MM.1S (cell line): ENCODE measurements around the gene KCNH2.

Experiments used
- DNase-seq: peaks from one replicate; pipeline ENCODE4 v3.0.0-alpha.2; 2015
- H2AFZ ChIP-seq: fragments of 300-600 bp; sonication (generic); 2 replicates; pipeline ENCODE4 v1.6.0; 2016; ENCODE audit warnings: antibody characterized with exemption, low read length
- H3F3A ChIP-seq: fragments of 300-600 bp; sonication (generic); 2 replicates; pipeline ENCODE4 v1.6.1; 2016; ENCODE audit warnings: mild to moderate bottlenecking, antibody characterized with exemption, low read length, moderate library complexity, mixed read lengths; ENCODE audit not compliant: insufficient read depth
- H3K27ac ChIP-seq: fragments of 300-600 bp; sonication (generic); 2 replicates; pipeline ENCODE4 v1.5.1; 2016; ENCODE audit warnings: mild to moderate bottlenecking, low read length
- H3K27me3 ChIP-seq: fragments of 300-600 bp; sonication (generic); replicated peaks from 2 replicates; pipeline ENCODE4 v1.6.0; 2016; ENCODE audit warnings: low read length; ENCODE audit not compliant: insufficient read depth
- H3K36me3 ChIP-seq: fragments of 300-600 bp; sonication (generic); replicated peaks from 2 replicates; pipeline ENCODE4 v1.6.1; 2016; ENCODE audit warnings: mild to moderate bottlenecking, low read length, mixed read lengths; ENCODE audit not compliant: insufficient read depth
- H3K4me1 ChIP-seq: fragments of 300-600 bp; sonication (generic); 2 replicates; pipeline ENCODE4 v1.6.1; 2016; ENCODE audit warnings: low read length, mixed read lengths
- H3K4me2 ChIP-seq: fragments of 300-600 bp; sonication (generic); 2 replicates; pipeline ENCODE4 v1.6.0; 2016; ENCODE audit warnings: low read depth, low read length
- H3K4me3 ChIP-seq: fragments of 300-600 bp; sonication (generic); 2 replicates; pipeline ENCODE4 v1.5.1; 2016; ENCODE audit warnings: low read length, mixed read lengths
- H3K79me2 ChIP-seq: fragments of 300-600 bp; sonication (generic); 2 replicates; pipeline ENCODE4 v1.6.1; 2016; ENCODE audit warnings: mixed run types, low read length, mixed read lengths
- H3K9ac ChIP-seq: fragments of 300-600 bp; sonication (generic); 2 replicates; pipeline ENCODE4 v1.6.1; 2016; ENCODE audit warnings: low read length, mixed read lengths
- H3K9me2 ChIP-seq: fragments of 300-600 bp; sonication (generic); replicated peaks from 2 replicates; pipeline ENCODE4 v1.6.1; 2016; ENCODE audit warnings: mild to moderate bottlenecking, low read length, mixed read lengths; ENCODE audit not compliant: insufficient read depth
- H3K9me3 ChIP-seq: fragments of 300-600 bp; sonication (generic); replicated peaks from 2 replicates; pipeline ENCODE4 v1.6.1; 2016; ENCODE audit warnings: mild to moderate bottlenecking, low read length, mixed read lengths; ENCODE audit not compliant: insufficient read depth
- H4K20me1 ChIP-seq: fragments of 300-600 bp; sonication (generic); 2 replicates; pipeline ENCODE4 v1.6.1; 2016; ENCODE audit warnings: mild to moderate bottlenecking, low read length, moderate library complexity, mixed read lengths; ENCODE audit not compliant: insufficient read depth
- CTCF ChIP-seq: fragments of 300-600 bp; sonication (generic); IDR thresholded peaks from 2 replicates; pipeline ENCODE4 v1.5.1; 2016; ENCODE audit warnings: antibody characterized with exemption, low read length, mixed read lengths
- EZH2 ChIP-seq: fragments of 300-600 bp; sonication (generic); optimal IDR thresholded peaks from 2 replicates; pipeline ENCODE3; 2017; ENCODE audit warnings: low read depth, mild to moderate bottlenecking, antibody characterized with exemption, low read length, mixed read lengths
- EZH2phosphoT487 ChIP-seq: fragments of 300-600 bp; sonication (generic); IDR thresholded peaks from 2 replicates; pipeline ENCODE4 v1.6.1; 2018; ENCODE audit warnings: antibody characterized with exemption, low read length

The KCNH2 gene

GRCh38 chr7:151003572-151003971 is 25.5 kb upstream of the KCNH2 start:
- Histone ChIP-seq H2AFZ (no peak overlapping the region), H3K4me2 (no peak overlapping the region), H4K20me1 (no peaks in the 10 kb centered on the region), H3K9me2 (no peaks in the 10 kb centered on the region), H3K27me3 (0 out of 2 replicates have a peak, but pooled peaks cover 3% of the 10 kb centered on the region), H3K4me1 (no peaks in the 10 kb centered on the region), H3K9me3 (no peaks in the 10 kb centered on the region), H3K27ac (no peak overlapping the region), H3K36me3 (no peaks in the 10 kb centered on the region), H3K4me3 (no peak overlapping the region), H3K9ac (no peak overlapping the region), H3F3A (no peaks in the 10 kb centered on the region), H3K79me2 (no peaks in the 10 kb centered on the region)
- TF ChIP-seq EZH2 (no peak), EZH2phosphoT487 (no peak), CTCF (no peak)
- DNase-seq = no peak

- H3K27ac ChIP-seq = no peak overlapping the region
- H2AFZ ChIP-seq = no peak overlapping the region
- H3K27me3 ChIP-seq = peaks cover 15% of the 10 kb centered on the region
- no peaks in the 10 kb centered on the region for H3K79me2 ChIP-seq
- no peak for DNase-seq
- no peak overlapping the region for H3K4me2 ChIP-seq
- no peaks in the 10 kb centered on the region for H3K9me3 ChIP-seq
- H3K9ac ChIP-seq = no peak overlapping the region
- no peak overlapping the region for H3K4me3 ChIP-seq
- H3K36me3 ChIP-seq = no peaks in the 10 kb centered on the region
- no peaks in the 10 kb centered on the region for H3K9me2 ChIP-seq
- no peaks in the 10 kb centered on the region for H4K20me1 ChIP-seq
- no peaks in the 10 kb centered on the region for H3F3A ChIP-seq
- H3K4me1 ChIP-seq = no peaks in the 10 kb centered on the region
- TF ChIP-seq EZH2phosphoT487 (no peak), CTCF (no peak), EZH2 (no peak)
Observed at GRCh38 chr7:151001546-151001945, 23.4 kb upstream of the KCNH2 start.

GRCh38 chr7:151000897-151001495 is 22.9 kb upstream of the KCNH2 start:
- Histone ChIP-seq H3F3A (no peaks in the 10 kb centered on the region), H4K20me1 (no peaks in the 10 kb centered on the region), H3K9me3 (no peaks in the 10 kb centered on the region), H3K4me2 (no peak overlapping the region), H3K27me3 (peaks cover 15% of the 10 kb centered on the region), H3K36me3 (no peaks in the 10 kb centered on the region), H3K4me3 (no peak overlapping the region), H3K4me1 (no peaks in the 10 kb centered on the region), H3K27ac (no peak overlapping the region), H3K9ac (no peak overlapping the region), H2AFZ (no peak overlapping the region), H3K79me2 (no peaks in the 10 kb centered on the region), H3K9me2 (no peaks in the 10 kb centered on the region)
- DNase-seq = no peak
- TF ChIP-seq EZH2 = no peak
- no peak for TF ChIP-seq EZH2phosphoT487
- TF ChIP-seq CTCF = no peak
